Fibroblast of lung (primary cell): ENCODE measurements around the gene NDUFB5. TPM values are rescaled to one million over a fixed set of nuclear protein-coding genes. Genes with fewer than 3 reads are reported as not detected.

Experiments
- DNase-seq, 2 donors: peaks; one replicate each; pipeline versions ENCODE4 v3.0.0 to v3.0.0-alpha.2; 2010; ENCODE audit warnings: low read depth in 2 of 2
- H2AFZ ChIP-seq: 2 replicates; pipeline ENCODE4 v1.5.1; 2012; ENCODE audit warnings: low read length, control low read depth, inconsistent platforms
- H3K27ac ChIP-seq: 2 replicates; pipeline ENCODE4 v1.5.1; 2011; ENCODE audit warnings: low read length, control low read depth; ENCODE audit not compliant: insufficient read depth
- H3K27me3 ChIP-seq: 2 replicates; pipeline ENCODE4 v1.5.1; 2011; ENCODE audit warnings: mild to moderate bottlenecking, low read length; ENCODE audit not compliant: control insufficient read depth, insufficient read depth
- H3K36me3 ChIP-seq: 2 replicates; pipeline ENCODE4 v1.5.1; 2011; ENCODE audit warnings: low read length; ENCODE audit not compliant: control insufficient read depth, insufficient read depth
- H3K4me1 ChIP-seq: 2 replicates; pipeline ENCODE4 v1.5.1; 2011; ENCODE audit warnings: low read length; ENCODE audit not compliant: control insufficient read depth, insufficient read depth; ENCODE audit errors: extremely low read depth
- H3K4me2 ChIP-seq: 2 replicates; pipeline ENCODE4 v1.5.1; 2011; ENCODE audit warnings: low read length, control low read depth; ENCODE audit not compliant: insufficient read depth; ENCODE audit errors: extremely low read depth
- H3K4me3 ChIP-seq, 4 experiments: fragments of 200-600 bp in 1 of 4; sonication (generic) in 1 of 4; replicated peaks in 1 of 4; 2 replicates each; pipeline ENCODE4 v1.5.1; 2011 to 2016; ENCODE audit warnings: low read length in 4 of 4, low read depth in 3 of 4, mild to moderate bottlenecking in 3 of 4, control low read depth in 2 of 4, inconsistent platforms in 1 of 4, mixed read lengths in 1 of 4; ENCODE audit not compliant: insufficient read depth in 1 of 4; ENCODE audit errors: control extremely low read depth in 1 of 4
- H3K79me2 ChIP-seq: 2 replicates; pipeline ENCODE4 v1.5.1; 2012; ENCODE audit warnings: mild to moderate bottlenecking, low read length, inconsistent platforms; ENCODE audit not compliant: control insufficient read depth, insufficient read depth
- H3K9ac ChIP-seq: 2 replicates; pipeline ENCODE4 v1.5.1; 2011; ENCODE audit warnings: mild to moderate bottlenecking, low read length, control low read depth; ENCODE audit not compliant: insufficient read depth
- H3K9me3 ChIP-seq: 2 replicates; pipeline ENCODE4 v1.5.1; 2012; ENCODE audit warnings: low read depth, low read length; ENCODE audit not compliant: control insufficient read depth, insufficient read depth
- H4K20me1 ChIP-seq: 2 replicates; pipeline ENCODE4 v1.5.1; 2011; ENCODE audit warnings: low read length; ENCODE audit not compliant: control insufficient read depth, insufficient read depth; ENCODE audit errors: extremely low read depth
- EZH2 ChIP-seq: IDR thresholded peaks from 2 replicates; pipeline ENCODE4 v1.5.1; 2012; ENCODE audit warnings: low read length, control low read depth, mild to moderate bottlenecking; ENCODE audit errors: missing control alignments
- polyA plus RNA-seq, 2 donors: library from polyadenylated mRNA; depleted of rRNA in 1 of 2; stranded (reverse) in 1 of 2; unstranded in 1 of 2; fragments of >200 nt; gene quantifications; 2 replicates each; pipeline ENCODE4 v1.2.1, GENCODE V29; 2011 to 2012; ENCODE audit warnings: missing spikeins in 1 of 2
- total RNA-seq: library from RNA; depleted of rRNA; stranded (reverse); fragments of >200 nt; gene quantifications from 2 replicates; pipeline ENCODE4 v1.2.1, GENCODE V29; 2014
- TF ChIP-seq, protein P1 (sequence below), 2 donors: IDR thresholded peaks in 1 of 2; conservative IDR thresholded peaks in 1 of 2; 1 replicate in 1 of 2; 2 replicates in 1 of 2; pipeline ENCODE4 v1.5.1; 2011 to 2012; ENCODE audit warnings: low read length in 2 of 2, control low read depth in 1 of 2, inconsistent platforms in 1 of 2, low read depth in 1 of 2, mild to moderate bottlenecking in 1 of 2

The NDUFB5 gene
- total and polyA plus RNA-seq, 2 donors (not counting 1 experiment from before 2014, with no cell fraction given) = 57.5 to 120 TPM

- H3K9me3 ChIP-seq = no peaks in the 10 kb centered on the region
- H3K36me3 ChIP-seq = peaks cover 2% of the 10 kb centered on the region
- no peak overlapping the region for H3K4me2 ChIP-seq
- H3K4me3 ChIP-seq = no peak overlapping the region
- H3K79me2 ChIP-seq = no peaks in the 10 kb centered on the region
- no peak overlapping the region for H2AFZ ChIP-seq
- H3K27me3 ChIP-seq = no peaks in the 10 kb centered on the region
- no peaks in the 10 kb centered on the region for H4K20me1 ChIP-seq
- no peak for DNase-seq
- TF ChIP-seq, protein P1, sequence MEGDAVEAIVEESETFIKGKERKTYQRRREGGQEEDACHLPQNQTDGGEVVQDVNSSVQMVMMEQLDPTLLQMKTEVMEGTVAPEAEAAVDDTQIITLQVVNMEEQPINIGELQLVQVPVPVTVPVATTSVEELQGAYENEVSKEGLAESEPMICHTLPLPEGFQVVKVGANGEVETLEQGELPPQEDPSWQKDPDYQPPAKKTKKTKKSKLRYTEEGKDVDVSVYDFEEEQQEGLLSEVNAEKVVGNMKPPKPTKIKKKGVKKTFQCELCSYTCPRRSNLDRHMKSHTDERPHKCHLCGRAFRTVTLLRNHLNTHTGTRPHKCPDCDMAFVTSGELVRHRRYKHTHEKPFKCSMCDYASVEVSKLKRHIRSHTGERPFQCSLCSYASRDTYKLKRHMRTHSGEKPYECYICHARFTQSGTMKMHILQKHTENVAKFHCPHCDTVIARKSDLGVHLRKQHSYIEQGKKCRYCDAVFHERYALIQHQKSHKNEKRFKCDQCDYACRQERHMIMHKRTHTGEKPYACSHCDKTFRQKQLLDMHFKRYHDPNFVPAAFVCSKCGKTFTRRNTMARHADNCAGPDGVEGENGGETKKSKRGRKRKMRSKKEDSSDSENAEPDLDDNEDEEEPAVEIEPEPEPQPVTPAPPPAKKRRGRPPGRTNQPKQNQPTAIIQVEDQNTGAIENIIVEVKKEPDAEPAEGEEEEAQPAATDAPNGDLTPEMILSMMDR (conservative IDR thresholded peaks at IDR 0.05 in 1 of 2, IDR thresholded peaks at IDR 0.05 in 1 of 2; ENCODE audit: low read depth in 1 of 2, low read length in 2 of 2) = no peak
- TF ChIP-seq EZH2 = no peak
- no peaks in the 10 kb centered on the region for H3K4me1 ChIP-seq
- no peak overlapping the region for H3K9ac ChIP-seq
- no peak overlapping the region for H3K27ac ChIP-seq
Measured at GRCh38 chr3:179580992-179581391, 23.6 kb upstream of the NDUFB5 start.

DNA sequence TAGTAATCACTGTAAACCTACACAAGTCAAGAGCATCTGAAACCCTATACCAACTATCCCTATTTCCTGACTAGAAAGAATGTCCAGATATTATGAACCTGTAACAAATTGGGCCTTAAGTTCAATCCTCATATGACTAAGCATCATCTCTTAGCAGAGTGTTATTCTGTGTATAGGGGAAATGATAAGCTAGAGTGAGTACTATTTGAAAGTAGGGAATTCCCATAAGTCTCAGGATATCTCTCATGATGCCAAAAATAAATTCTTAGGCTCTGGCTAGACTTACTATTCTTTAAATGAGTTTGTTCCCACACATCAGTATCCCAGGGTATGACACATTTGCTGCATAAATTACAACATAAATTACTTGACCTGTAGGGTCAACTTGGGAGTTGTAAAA, 15.5 kb upstream of the NDUFB5 start:
- H3K27ac ChIP-seq = no peak overlapping the region
- TF ChIP-seq, protein P1 (conservative IDR thresholded peaks at IDR 0.05 in 1 of 2, IDR thresholded peaks at IDR 0.05 in 1 of 2; ENCODE audit: low read depth in 1 of 2, low read length in 2 of 2) = no peak
- TF ChIP-seq EZH2 = no peak

DNA sequence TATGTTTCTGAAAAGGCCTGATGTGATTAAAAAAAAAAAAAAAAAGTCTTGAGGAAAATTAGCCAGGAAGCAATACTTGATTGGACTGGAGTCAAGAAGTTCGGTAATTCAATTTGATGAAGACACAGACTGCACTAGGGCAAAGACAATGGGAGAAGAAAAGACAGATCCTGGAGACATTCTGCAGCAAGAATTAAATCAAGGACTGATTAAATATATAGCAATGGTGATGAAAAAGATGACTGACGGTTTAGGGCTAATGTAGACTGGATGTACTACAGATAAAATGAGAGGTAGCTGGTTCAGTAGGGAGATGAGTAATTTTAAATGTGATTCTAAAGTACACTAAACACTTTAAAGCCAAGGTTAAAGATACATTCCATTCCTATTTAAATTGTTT, 13.9 kb upstream of the NDUFB5 start:
- H3K27ac ChIP-seq = no peak overlapping the region
- no peak overlapping the region for H3K9ac ChIP-seq
- no peak for TF ChIP-seq EZH2
- TF ChIP-seq, protein P1 (conservative IDR thresholded peaks at IDR 0.05 in 1 of 2, IDR thresholded peaks at IDR 0.05 in 1 of 2; ENCODE audit: low read depth in 1 of 2, low read length in 2 of 2) = no peak
- H2AFZ ChIP-seq = no peak overlapping the region
- H3K27me3 ChIP-seq = no peaks in the 10 kb centered on the region
- H4K20me1 ChIP-seq = no peaks in the 10 kb centered on the region
- peaks cover 4% of the 10 kb centered on the region for H3K36me3 ChIP-seq
- no peak overlapping the region for H3K4me3 ChIP-seq
- H3K4me2 ChIP-seq = no peak overlapping the region
- no peaks in the 10 kb centered on the region for H3K4me1 ChIP-seq
- H3K79me2 ChIP-seq = no peaks in the 10 kb centered on the region
- H3K9me3 ChIP-seq = no peaks in the 10 kb centered on the region
- DNase-seq = no peak

More for the DNA sequence above, 15.5 kb upstream of the NDUFB5 start:
- Histone ChIP-seq H3K79me2 (no peaks in the 10 kb centered on the region), H2AFZ (no peak overlapping the region), H3K9me3 (no peaks in the 10 kb centered on the region), H3K4me3 (no peak overlapping the region), H3K9ac (no peak overlapping the region), H3K4me1 (no peaks in the 10 kb centered on the region), H4K20me1 (no peaks in the 10 kb centered on the region), H3K4me2 (no peak overlapping the region), H3K36me3 (peaks cover 4% of the 10 kb centered on the region), H3K27me3 (no peaks in the 10 kb centered on the region)
- DNase-seq = peak in 1 of 2 donors; percentile 24
